Measurements from ENCODE around the gene MZB1. TPM values are rescaled to one million over a fixed set of nuclear protein-coding genes. Genes with fewer than 3 reads are reported as not detected.

Gene MZB1
- total and polyA plus RNA-seq, 2 of the 8 experiments (the other 6 are each of a cell fraction or from before 2014, with no cell fraction given), result 0.39 to 0.47 TPM

DNA sequence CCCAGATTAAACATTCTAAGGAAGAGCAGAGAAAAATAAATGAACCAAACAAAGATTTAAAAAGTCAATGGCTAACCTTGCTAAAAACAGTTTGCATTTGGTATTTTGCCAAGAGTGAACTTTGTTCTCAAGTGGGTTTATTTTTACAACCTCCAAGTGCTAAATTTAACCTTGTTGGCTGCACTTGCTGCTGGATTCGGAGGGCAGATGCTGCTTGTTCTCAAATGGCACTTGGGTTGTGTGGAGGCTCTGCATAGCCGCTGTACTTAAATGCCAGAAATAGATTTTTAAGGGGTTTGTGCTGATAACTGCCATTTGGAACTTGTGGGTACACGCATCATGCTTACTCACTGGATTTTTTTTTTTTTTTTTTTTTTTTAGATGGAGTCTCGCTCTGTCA, 27.5 kb upstream of the MZB1 start (continued):
- TF ChIP-seq CHD7 (IDR thresholded peaks at IDR 0.05; ENCODE audit: insufficient replicate concordance, low read length) (no peak), GTF2F1 (IDR thresholded peaks at IDR 0.05; ENCODE audit: borderline replicate concordance, low read depth, low read length) (no peak), NRF1 (IDR thresholded peaks at IDR 0.05; ENCODE audit: low read depth, low read length) (no peak), TBP (IDR thresholded peaks at IDR 0.05; ENCODE audit: low read depth, low read length) (no peak), SRF (IDR thresholded peaks at IDR 0.05; ENCODE audit: low read depth, low read length) (no peak), MAX (IDR thresholded peaks at IDR 0.05) (no peak), TAF1 (IDR thresholded peaks at IDR 0.05; ENCODE audit: low read depth, low read length) (no peak), NANOG (IDR thresholded peaks at IDR 0.05; ENCODE audit: insufficient read depth, low read depth, low read length, poor library complexity, severe bottlenecking) (no peak), SIX5 (IDR thresholded peaks at IDR 0.05; ENCODE audit: low read depth, low read length) (no peak), KDM1A (IDR thresholded peaks at IDR 0.05; ENCODE audit: borderline replicate concordance, low read length) (no peak), CREB1 (IDR thresholded peaks at IDR 0.05) (no peak)
